ENCODE measurements around the gene TPPP3. TPM values are rescaled to one million over a fixed set of nuclear protein-coding genes. Genes with fewer than 3 reads are reported as not detected.

TPPP3 gene
- total RNA-seq, 1 experiment from 2014 or later = 0.95 TPM

GRCh38 chr16:67441907-67442306 lies 48.6 kb upstream of the TPPP3 start:
- BruUV-seq (replicated peaks) = no TSS peak
- in situ Hi-C loops (cut with HindIII; ENCODE audit: low pct_unique_long_range_greater_than_20kb, low sequenced_read_pairs) = no loop called here
- ATAC-seq = no peak
- POLR2A ChIA-PET = no interaction called here
- H3K4me3 ChIP-seq (ENCODE audit: low read depth in 2 of 2, low read length in 2 of 2) = no peak overlapping the region
- no peaks in the 10 kb centered on the region for H3K27me3 ChIP-seq (ENCODE audit: control insufficient read depth, insufficient read depth, low read length)
- H3K36me3 ChIP-seq (ENCODE audit: control insufficient read depth, insufficient read depth, low read length) = no peaks in the 10 kb centered on the region
- H3K9me3 ChIP-seq (ENCODE audit: control insufficient read depth, insufficient read depth, low read depth, low read length) = no peaks in the 10 kb centered on the region
- intact Hi-C loops (cut with micrococcal nuclease; ENCODE audit: unreplicated experiment) = no loop called here
- CTCF ChIA-PET = no interaction called here
- no peak for DNase-seq (ENCODE audit: low read depth, low spot score)
- TF ChIP-seq SIN3A (IDR thresholded peaks at IDR 0.05; ENCODE audit: borderline replicate concordance, insufficient read depth, low read depth, low read length) = no peak
- TF ChIP-seq POLR2AphosphoS5 (IDR thresholded peaks at IDR 0.05; ENCODE audit: low read depth, low read length) = no peak
- H3K27ac ChIP-seq (ENCODE audit: low read length) = no peak overlapping the region
- H3K4me1 ChIP-seq (ENCODE audit: control insufficient read depth, insufficient read depth, low read length) = no peaks in the 10 kb centered on the region

GRCh38 chr16:67441271-67441753 lies 48.0 kb upstream of the TPPP3 start:
- no peak for ATAC-seq
- in situ Hi-C loops (cut with HindIII; ENCODE audit: low pct_unique_long_range_greater_than_20kb, low sequenced_read_pairs) = no loop called here
- POLR2A ChIA-PET = no interaction called here
- intact Hi-C loops (cut with micrococcal nuclease; ENCODE audit: unreplicated experiment) = no loop called here
- no peak for DNase-seq (ENCODE audit: low read depth, low spot score)
- H3K4me3 ChIP-seq (ENCODE audit: low read depth in 2 of 2, low read length in 2 of 2) = no peak overlapping the region
- no TSS peak for BruUV-seq (replicated peaks)
- H3K9me3 ChIP-seq (ENCODE audit: control insufficient read depth, insufficient read depth, low read depth, low read length) = no peaks in the 10 kb centered on the region
- TF ChIP-seq CTCF (IDR thresholded peaks at IDR 0.05) (no peak), SIN3A (IDR thresholded peaks at IDR 0.05; ENCODE audit: borderline replicate concordance, insufficient read depth, low read depth, low read length) (no peak), REST (IDR thresholded peaks at IDR 0.05; ENCODE audit: insufficient read depth in 1 of 2, low read depth in 2 of 2, low read length in 1 of 2) (no peak), TCF7L2 (IDR thresholded peaks at IDR 0.05; ENCODE audit: low read depth, low read length) (no peak), POLR2AphosphoS5 (IDR thresholded peaks at IDR 0.05; ENCODE audit: low read depth, low read length) (no peak)
- H3K27me3 ChIP-seq (ENCODE audit: control insufficient read depth, insufficient read depth, low read length) = no peaks in the 10 kb centered on the region
- CTCF ChIA-PET = no interaction called here
- no peaks in the 10 kb centered on the region for H3K4me1 ChIP-seq (ENCODE audit: control insufficient read depth, insufficient read depth, low read length)
- no peak overlapping the region for H3K27ac ChIP-seq (ENCODE audit: low read length)
- H3K36me3 ChIP-seq (ENCODE audit: control insufficient read depth, insufficient read depth, low read length) = no peaks in the 10 kb centered on the region

GRCh38 chr16:67438824-67439393 lies 45.6 kb upstream of the TPPP3 start:
- no peak for DNase-seq (ENCODE audit: low read depth, low spot score)
- no peak for ATAC-seq
- Histone ChIP-seq H3K27ac (ENCODE audit: low read length) (no peak overlapping the region), H3K9me3 (ENCODE audit: control insufficient read depth, insufficient read depth, low read depth, low read length) (no peaks in the 10 kb centered on the region), H3K4me1 (ENCODE audit: control insufficient read depth, insufficient read depth, low read length) (no peaks in the 10 kb centered on the region), H3K27me3 (ENCODE audit: control insufficient read depth, insufficient read depth, low read length) (no peaks in the 10 kb centered on the region), H3K4me3 (ENCODE audit: low read depth in 2 of 2, low read length in 2 of 2) (no peak overlapping the region), H3K36me3 (ENCODE audit: control insufficient read depth, insufficient read depth, low read length) (no peaks in the 10 kb centered on the region)
- POLR2A ChIA-PET = no interaction called here
- no TSS peak for BruUV-seq (replicated peaks)
- intact Hi-C loops (cut with micrococcal nuclease; ENCODE audit: unreplicated experiment) (no loop called here), in situ Hi-C loops (cut with HindIII; ENCODE audit: low pct_unique_long_range_greater_than_20kb, low sequenced_read_pairs) (no loop called here)
- TF ChIP-seq POLR2AphosphoS5 (IDR thresholded peaks at IDR 0.05; ENCODE audit: low read depth, low read length) (no peak), SIN3A (IDR thresholded peaks at IDR 0.05; ENCODE audit: borderline replicate concordance, insufficient read depth, low read depth, low read length) (no peak), REST (IDR thresholded peaks at IDR 0.05; ENCODE audit: insufficient read depth in 1 of 2, low read depth in 2 of 2, low read length in 1 of 2) (no peak), CTCF (IDR thresholded peaks at IDR 0.05) (no peak), TCF7L2 (IDR thresholded peaks at IDR 0.05; ENCODE audit: low read depth, low read length) (no peak)
- CTCF ChIA-PET = interaction anchor here (0.6 to 1.1 kb wide), 2 partner anchors 43 to 55 kb away, joined by 4 to 14 read pairs; no protein-coding TSS in a partner anchor
